Activated CD8-positive, alpha-beta T cell treated with anti-CD3 and anti-CD28 coated beads for 36 hours (primary cell): ENCODE measurements around the gene TANGO6. TPM values are rescaled to one million over a fixed set of nuclear protein-coding genes. Genes with fewer than 3 reads are reported as not detected.

Source experiments
- ATAC-seq: fragments of 200-7000 bp; cut with Tn5 transposase; one replicate; pipeline ENCODE4 v1.10.0; 2021; ENCODE audit warnings: mild to moderate bottlenecking, moderate library complexity
- CTCF ChIA-PET: fragments of 350-600 bp; sonication (Branson Sonifier 250); formaldehyde crosslinking; loops from one replicate; lab custom pipeline; 2021; ENCODE audit warnings: antibody characterized with exemption; lab: Charles Lee
- POLR2A ChIA-PET: fragments of 350-600 bp; sonication (Branson Sonifier 250); formaldehyde crosslinking; loops from one replicate; lab custom pipeline; 2021; ENCODE audit warnings: antibody characterized with exemption; lab: Charles Lee
- DNase-seq: peaks from one replicate; pipeline ENCODE4 v3.0.0-alpha.2; 2020
- H3K27ac Mint-ChIP-seq: one replicate; pipeline ENCODE4 v1.8.0; 2021; ENCODE audit warnings: mild to moderate bottlenecking, mixed read lengths
- H3K27me3 Mint-ChIP-seq: one replicate; pipeline ENCODE4 v1.8.0; 2021; ENCODE audit warnings: mixed read lengths
- H3K36me3 Mint-ChIP-seq: one replicate; pipeline ENCODE4 v1.8.0; 2021; ENCODE audit warnings: low read depth, mixed read lengths
- H3K4me1 Mint-ChIP-seq: one replicate; pipeline ENCODE4 v1.8.0; 2021; ENCODE audit warnings: low read depth, mixed read lengths
- H3K4me3 Mint-ChIP-seq: one replicate; pipeline ENCODE4 v1.8.0; 2021; ENCODE audit warnings: mild to moderate bottlenecking, moderate library complexity, mixed read lengths
- H3K9me3 Mint-ChIP-seq: one replicate; pipeline ENCODE4 v1.8.0; 2021; ENCODE audit warnings: mixed read lengths
- CTCF ChIP-seq: fragments of 200-600 bp; IDR thresholded peaks from one replicate; pipeline ENCODE4 v1.8.0; 2022; ENCODE audit warnings: antibody characterized with exemption, mild to moderate bottlenecking
- intact Hi-C: fragments of 100-400 bp; cut with micrococcal nuclease; formaldehyde crosslinking; loops from one replicate; pipeline ENCODE4 v1.10.0; 2022
- total RNA-seq, 2 experiments: library from RNA; stranded (reverse); gene quantifications; one replicate each; pipeline ENCODE4 v1.2.3, GENCODE V29; 2021

The TANGO6 gene
- total RNA-seq, 2 experiments from 2014 or later = 23.0 to 27.0 TPM

GRCh38 chr16:69071036-69071435 lies 227.7 kb downstream of the TANGO6 start:
- DNase-seq (no peak), ATAC-seq (no peak)
- H3K36me3 Mint-ChIP-seq = no peaks in the 10 kb centered on the region
- H3K27me3 Mint-ChIP-seq = no peaks in the 10 kb centered on the region
- H3K9me3 Mint-ChIP-seq = no peaks in the 10 kb centered on the region
- ChIA-PET POLR2A (no interaction called here), CTCF (interaction anchor here (1.0 kb wide), 1 partner anchor 43 kb away, joined by 3 read pairs; no protein-coding TSS in a partner anchor)
- TF ChIP-seq CTCF = no peak
- H3K27ac Mint-ChIP-seq = no peak overlapping the region
- intact Hi-C loops = no loop called here
- H3K4me3 Mint-ChIP-seq = no peak overlapping the region
- H3K4me1 Mint-ChIP-seq = no peaks in the 10 kb centered on the region

- POLR2A ChIA-PET = interaction anchor here (0.6 kb wide), 1 partner anchor 81 kb away, joined by 3 read pairs; no protein-coding TSS in a partner anchor
- H3K9me3 Mint-ChIP-seq = no peaks in the 10 kb centered on the region
- ATAC-seq (no peak), DNase-seq (no peak)
- H3K27ac Mint-ChIP-seq = no peak overlapping the region
- peaks cover 1% of the 10 kb centered on the region for H3K36me3 Mint-ChIP-seq
- CTCF ChIA-PET = no interaction called here
- no peaks in the 10 kb centered on the region for H3K27me3 Mint-ChIP-seq
- no peaks in the 10 kb centered on the region for H3K4me1 Mint-ChIP-seq
- intact Hi-C loops = no loop called here
- H3K4me3 Mint-ChIP-seq = no peak overlapping the region
- TF ChIP-seq CTCF = no peak
These were observed 229.3 kb downstream of the TANGO6 start for GRCh38 chr16:69072640-69072974.

GRCh38 chr16:69073181-69073702 lies 229.9 kb downstream of the TANGO6 start:
- no peak overlapping the region for H3K27ac Mint-ChIP-seq
- DNase-seq (no peak), ATAC-seq (no peak)
- no peak for TF ChIP-seq CTCF
- CTCF ChIA-PET = interaction anchor here (0.9 kb wide), 1 partner anchor 483 kb away, joined by 3 read pairs; no protein-coding TSS in a partner anchor
- POLR2A ChIA-PET = no interaction called here
- no peaks in the 10 kb centered on the region for H3K4me1 Mint-ChIP-seq
- H3K27me3 Mint-ChIP-seq = no peaks in the 10 kb centered on the region
- H3K9me3 Mint-ChIP-seq = no peaks in the 10 kb centered on the region
- peaks cover 1% of the 10 kb centered on the region for H3K36me3 Mint-ChIP-seq
- H3K4me3 Mint-ChIP-seq = no peak overlapping the region
- intact Hi-C loops = no loop called here

- Mint-ChIP-seq H3K4me1 (no peaks in the 10 kb centered on the region), H3K27me3 (no peaks in the 10 kb centered on the region), H3K4me3 (no peak overlapping the region), H3K9me3 (no peaks in the 10 kb centered on the region), H3K27ac (no peak overlapping the region), H3K36me3 (peaks cover 1% of the 10 kb centered on the region)
- CTCF ChIA-PET = no interaction called here
- no peak for DNase-seq
- no peak for TF ChIP-seq CTCF
- POLR2A ChIA-PET = no interaction called here
- intact Hi-C loops = no loop called here
- ATAC-seq = no peak
These were observed 233.9 kb downstream of the TANGO6 start for GRCh38 chr16:69077251-69077650.

GRCh38 chr16:69078073-69078472 lies 234.7 kb downstream of the TANGO6 start:
- intact Hi-C loops = no loop called here
- no peak for DNase-seq
- ChIA-PET CTCF (no interaction called here), POLR2A (no interaction called here)
- no peaks in the 10 kb centered on the region for H3K9me3 Mint-ChIP-seq
- H3K36me3 Mint-ChIP-seq = peaks cover 1% of the 10 kb centered on the region
- no peaks in the 10 kb centered on the region for H3K4me1 Mint-ChIP-seq
- H3K27me3 Mint-ChIP-seq = no peaks in the 10 kb centered on the region
- TF ChIP-seq CTCF = no peak
- H3K4me3 Mint-ChIP-seq = no peak overlapping the region
- ATAC-seq = no peak
- no peak overlapping the region for H3K27ac Mint-ChIP-seq
